ENCODE data around the gene STON2.

DNA sequence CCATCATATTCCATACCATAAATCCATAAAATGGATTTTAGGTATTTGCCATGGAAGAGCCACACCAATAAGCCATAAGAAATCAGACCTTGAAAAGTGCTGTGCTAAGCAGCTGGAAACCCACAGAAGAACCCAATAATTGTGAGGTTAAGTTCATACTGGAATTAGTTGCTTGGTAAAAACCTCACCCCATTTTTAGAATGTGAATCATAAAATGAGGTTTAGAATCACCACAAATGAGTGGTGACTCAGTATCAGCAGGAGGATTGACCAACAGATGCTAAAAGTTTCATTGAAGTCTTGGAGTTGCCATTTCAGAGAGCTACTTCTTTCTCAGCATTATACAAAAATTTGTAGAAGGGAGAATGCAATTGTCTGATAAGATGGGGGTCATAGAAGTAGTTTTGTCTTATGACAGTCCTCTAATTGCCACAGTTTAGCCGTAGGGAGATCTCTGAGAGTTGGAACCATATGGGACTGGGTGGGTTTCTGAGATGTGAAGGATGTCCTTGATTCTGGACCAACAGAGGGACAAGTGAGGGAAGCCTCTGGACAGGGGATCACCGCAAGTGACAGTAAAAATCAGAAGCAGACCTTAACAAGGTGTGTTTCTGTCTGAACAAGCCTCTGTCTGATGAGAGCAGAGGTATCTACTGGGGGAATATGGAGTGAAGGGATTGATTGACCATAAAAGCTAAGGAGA lies 1.4 kb upstream of the STON2 start:
- TF ChIP-seq POLR2A (IDR thresholded peaks at IDR 0.05; ENCODE audit: low read length) (no peak), GATA1 (IDR thresholded peaks at IDR 0.05; ENCODE audit: low read depth, low read length) (no peak)
